ENCODE results near the gene FAM43B. TPM values are rescaled to one million over a fixed set of nuclear protein-coding genes. Genes with fewer than 3 reads are reported as not detected.

FAM43B gene
- total and polyA plus RNA-seq, 10 of the 15 experiments (the other 5 are each of a cell fraction or from before 2014, with no cell fraction given): not detected

DNA sequence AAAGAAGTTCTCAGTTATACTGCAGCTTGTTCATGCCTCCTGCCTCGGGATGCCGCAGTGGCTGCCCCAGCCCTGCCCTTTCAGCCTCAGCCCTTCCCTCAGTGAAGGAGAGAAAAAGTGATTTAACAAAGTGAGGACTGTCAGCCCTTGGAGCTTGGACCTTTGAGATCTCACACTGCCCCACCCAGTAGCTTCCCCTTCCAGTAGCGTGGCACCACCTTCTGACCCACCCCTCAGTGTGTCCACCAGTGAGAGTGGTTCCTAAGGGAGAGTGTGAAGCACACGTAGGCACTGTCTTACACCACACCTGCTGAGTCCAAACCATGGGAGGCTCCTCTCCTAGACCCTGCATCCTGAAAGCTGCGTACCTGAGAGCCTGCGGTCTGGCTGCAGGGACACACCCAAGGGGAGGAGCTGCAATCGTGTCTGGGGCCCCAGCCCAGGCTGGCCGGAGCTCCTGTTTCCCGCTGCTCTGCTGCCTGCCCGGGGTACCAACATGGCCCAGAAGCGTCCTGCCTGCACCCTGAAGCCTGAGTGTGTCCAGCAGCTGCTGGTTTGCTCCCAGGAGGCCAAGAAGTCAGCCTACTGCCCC is 36.4 kb downstream of the FAM43B start, which contains the start of gene CDA (continued):
- TF ChIP-seq RFX5 (IDR thresholded peaks at IDR 0.05; ENCODE audit: low read depth, low read length): no peak
- no peak for TF ChIP-seq KAT2A (conservative IDR thresholded peaks at IDR 0.05; ENCODE audit: control insufficient read depth, low read depth, low read length)
- TF ChIP-seq, protein P1, sequence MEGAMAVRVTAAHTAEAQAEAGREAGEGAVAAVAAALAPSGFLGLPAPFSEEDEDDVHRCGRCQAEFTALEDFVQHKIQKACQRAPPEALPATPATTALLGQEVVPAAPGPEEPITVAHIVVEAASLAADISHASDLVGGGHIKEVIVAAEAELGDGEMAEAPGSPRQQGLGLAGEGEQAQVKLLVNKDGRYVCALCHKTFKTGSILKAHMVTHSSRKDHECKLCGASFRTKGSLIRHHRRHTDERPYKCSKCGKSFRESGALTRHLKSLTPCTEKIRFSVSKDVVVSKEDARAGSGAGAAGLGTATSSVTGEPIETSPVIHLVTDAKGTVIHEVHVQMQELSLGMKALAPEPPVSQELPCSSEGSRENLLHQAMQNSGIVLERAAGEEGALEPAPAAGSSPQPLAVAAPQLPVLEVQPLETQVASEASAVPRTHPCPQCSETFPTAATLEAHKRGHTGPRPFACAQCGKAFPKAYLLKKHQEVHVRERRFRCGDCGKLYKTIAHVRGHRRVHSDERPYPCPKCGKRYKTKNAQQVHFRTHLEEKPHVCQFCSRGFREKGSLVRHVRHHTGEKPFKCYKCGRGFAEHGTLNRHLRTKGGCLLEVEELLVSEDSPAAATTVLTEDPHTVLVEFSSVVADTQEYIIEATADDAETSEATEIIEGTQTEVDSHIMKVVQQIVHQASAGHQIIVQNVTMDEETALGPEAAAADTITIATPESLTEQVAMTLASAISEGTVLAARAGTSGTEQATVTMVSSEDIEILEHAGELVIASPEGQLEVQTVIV (IDR thresholded peaks at IDR 0.05; ENCODE audit: borderline replicate concordance, partially characterized antibody): no peak
- no peak for TF ChIP-seq ZNF622 (IDR thresholded peaks at IDR 0.05)
- no peak for TF ChIP-seq KLF5 (IDR thresholded peaks at IDR 0.05; ENCODE audit: partially characterized antibody)
- no peak for TF ChIP-seq CREM (IDR thresholded peaks at IDR 0.05; ENCODE audit: low read depth)

DNA sequence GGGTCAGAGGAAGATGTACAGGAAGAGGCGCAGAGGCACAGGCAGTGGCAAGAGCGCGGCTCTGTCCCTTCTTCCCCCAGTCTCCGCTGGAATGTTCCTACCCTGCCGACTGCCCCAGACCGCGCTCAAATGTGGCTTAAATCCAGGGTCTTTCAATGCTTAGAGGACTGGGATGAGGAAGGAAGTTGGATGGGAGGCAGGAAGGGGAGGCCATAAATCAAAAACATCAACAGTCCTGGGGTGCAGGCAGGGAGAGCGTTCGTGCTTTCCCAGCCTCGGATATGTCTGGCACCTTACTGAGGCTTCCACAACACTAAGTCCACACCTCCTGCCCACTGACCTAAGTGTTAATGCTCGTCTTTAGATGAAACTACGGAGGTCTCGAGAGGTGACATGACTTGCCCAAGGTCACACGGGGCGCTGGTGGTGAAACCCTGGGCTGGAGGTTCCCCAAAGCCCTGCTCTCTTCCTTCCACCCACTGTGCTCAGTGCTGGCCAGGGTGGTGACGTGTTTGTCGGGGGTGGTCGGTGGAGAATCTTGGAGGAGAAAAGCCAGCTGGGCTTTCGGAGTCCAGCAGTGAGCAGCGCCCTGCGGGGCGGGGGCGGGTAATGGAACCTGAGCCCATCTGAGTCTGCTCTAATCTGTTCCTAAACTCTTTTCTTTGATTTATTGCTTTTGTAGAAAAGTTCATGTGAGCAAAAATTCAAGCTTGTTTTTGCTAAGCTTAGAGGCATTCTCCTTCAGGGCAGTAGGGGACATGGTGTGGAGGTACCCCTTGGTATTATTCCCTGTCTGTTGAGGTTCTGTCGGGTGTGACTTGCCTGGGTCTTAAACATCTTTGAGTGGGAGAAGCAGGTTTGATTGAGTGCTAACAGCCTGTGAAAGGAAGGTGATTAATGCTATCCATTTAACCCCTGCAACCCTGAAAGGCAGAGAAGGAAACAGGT is 37.2 kb downstream of the FAM43B start:
- RAD21 ChIA-PET (ENCODE audit: unreplicated experiment): no interaction called here
- Histone ChIP-seq H3K27ac (ENCODE audit: control insufficient read depth, insufficient read depth) (no peak overlapping the region), H3K36me3 (ENCODE audit: control insufficient read depth in 2 of 2, insufficient read depth in 2 of 2, low read length in 1 of 2) (no peaks in the 10 kb centered on the region), H3K27me3 (replicated peaks in 1 of 2; ENCODE audit: control insufficient read depth in 2 of 2, insufficient read depth in 2 of 2, low read length in 1 of 2) (peaks cover 5 to 8% of the 10 kb centered on the region in 2 experiments), H3K9ac (ENCODE audit: control insufficient read depth, insufficient read depth, low read length) (no peak overlapping the region), H2AFZ (ENCODE audit: control insufficient read depth, low read depth, low read length) (no peak overlapping the region), H3K4me1 (ENCODE audit: control insufficient read depth, insufficient read depth, low read length) (no peaks in the 10 kb centered on the region), H3K4me2 (ENCODE audit: control insufficient read depth, insufficient read depth) (no peak overlapping the region), H3K4me3 (no peak overlapping the region), H3K9me3 (replicated peaks; ENCODE audit: control insufficient read depth, insufficient read depth, low read length) (no peaks in the 10 kb centered on the region), H3K79me2 (ENCODE audit: control insufficient read depth, insufficient read depth, low read length) (no peaks in the 10 kb centered on the region), H4K20me1 (ENCODE audit: control insufficient read depth, insufficient read depth) (no peaks in the 10 kb centered on the region)
- SMC1A ChIA-PET (ENCODE audit: uncharacterized antibody, unreplicated experiment): no interaction called here
- in situ Hi-C loops (cut with MboI) (no loop called here), intact Hi-C loops (cut with micrococcal nuclease; ENCODE audit: unreplicated experiment) (no loop called here)
- FAIRE-seq (no peak), ATAC-seq (peak; percentile 15; the same call in 2 of the 3 replicates), DNase-seq (ENCODE audit: low read depth, low spot score) (no peak)
- POLR2A ChIA-PET: no interaction called here
- CTCF ChIA-PET: no interaction called here
- BruUV-seq (replicated peaks): no TSS peak
- WGBS (ENCODE audit: insufficient coverage, insufficient replicate concordance, low lambda C conversion rate, missing lambda C conversion rate): 19% methylated on average over 24 of the region's 24 CpGs
- TF ChIP-seq, protein P2, sequence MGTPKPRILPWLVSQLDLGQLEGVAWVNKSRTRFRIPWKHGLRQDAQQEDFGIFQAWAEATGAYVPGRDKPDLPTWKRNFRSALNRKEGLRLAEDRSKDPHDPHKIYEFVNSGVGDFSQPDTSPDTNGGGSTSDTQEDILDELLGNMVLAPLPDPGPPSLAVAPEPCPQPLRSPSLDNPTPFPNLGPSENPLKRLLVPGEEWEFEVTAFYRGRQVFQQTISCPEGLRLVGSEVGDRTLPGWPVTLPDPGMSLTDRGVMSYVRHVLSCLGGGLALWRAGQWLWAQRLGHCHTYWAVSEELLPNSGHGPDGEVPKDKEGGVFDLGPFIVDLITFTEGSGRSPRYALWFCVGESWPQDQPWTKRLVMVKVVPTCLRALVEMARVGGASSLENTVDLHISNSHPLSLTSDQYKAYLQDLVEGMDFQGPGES (IDR thresholded peaks at IDR 0.05): no peak
- TF ChIP-seq EP300 (IDR thresholded peaks at IDR 0.05; ENCODE audit: borderline replicate concordance in 1 of 2, control insufficient read depth in 1 of 2, low read depth in 2 of 2, low read length in 2 of 2): no peak
- TF ChIP-seq FOXM1 (IDR thresholded peaks at IDR 0.05; ENCODE audit: low read depth, low read length): no peak

Measured in GM12878 (cell line).